Transverse colon (tissue), 4 donors: ENCODE results near the gene CMTM2. TPM values are rescaled to one million over a fixed set of nuclear protein-coding genes. Genes with fewer than 3 reads are reported as not detected.
A peak's percentile ranks its signal among the peaks of the same experiment; 100 is the strongest.

Experiments
- DNase-seq: peaks from one replicate; pipeline ENCODE4 v3.0.0-alpha.2; 2019
- H3K27ac ChIP-seq, 4 donors: fragments of 200-600 bp; sonication (generic); 2 replicates each; pipeline ENCODE4 v1.5.1; 2016 to 2018; ENCODE audit warnings: inconsistent platforms in 4 of 4
- H3K27me3 ChIP-seq: fragments of 200-600 bp; sonication (generic); 2 replicates; pipeline ENCODE4 v1.5.1; 2017; ENCODE audit warnings: inconsistent platforms
- H3K36me3 ChIP-seq, 4 donors: fragments of 200-600 bp; sonication (generic); 2 replicates each; pipeline ENCODE4 v1.5.1; 2017 to 2019; ENCODE audit warnings: inconsistent platforms in 4 of 4
- H3K4me1 ChIP-seq, 4 donors: fragments of 200-600 bp; sonication (generic); 2 replicates each; pipeline ENCODE4 v1.5.1; 2017 to 2020; ENCODE audit warnings: inconsistent platforms in 4 of 4
- H3K4me3 ChIP-seq, 4 donors: fragments of 200-600 bp; sonication (generic); 1 replicate in 1 of 4; 2 replicates in 3 of 4; pipeline versions ENCODE4 v1.5.1 to v1.6.1; 2017 to 2019; ENCODE audit warnings: inconsistent platforms in 4 of 4
- H3K9me3 ChIP-seq, 2 donors: fragments of 200-600 bp; sonication (generic); 2 replicates each; pipeline ENCODE4 v1.5.1; 2017 to 2019; ENCODE audit warnings: inconsistent platforms in 2 of 2
- EP300 ChIP-seq: sonication (generic); formaldehyde crosslinking; IDR thresholded peaks from one replicate; pipeline ENCODE4 v1.6.1; 2017; ENCODE audit warnings: antibody characterized with exemption, low read depth
- POLR2A ChIP-seq: fragments of 450-650 bp; IDR thresholded peaks from one replicate; pipeline ENCODE4 v1.6.1; 2016; ENCODE audit warnings: antibody characterized with exemption, mild to moderate bottlenecking, moderate library complexity
- POLR2AphosphoS5 ChIP-seq, 3 donors: sonication (generic); formaldehyde crosslinking; IDR thresholded peaks; one replicate each; pipeline ENCODE4 v1.6.1; 2016; ENCODE audit warnings: antibody characterized with exemption in 3 of 3
- WGBS, 2 donors: methylation state at CpG; one replicate each; pipeline ENCODE4 v1.1.5; 2018; ENCODE audit warnings: low coverage in 1 of 2; 5-methylcytosine and 5-hydroxymethylcytosine counted together
- in situ Hi-C, 4 donors: fragments of 200-750 bp; cut with MboI; loops; one replicate each; pipeline versions ENCODE4 v1.15.0 to v1.15.1; 2017; ENCODE audit warnings: low sequenced_read_pairs in 3 of 4, low pct_ligation_motif_present in 1 of 4, low pct_unique_long_range_greater_than_20kb in 1 of 4
- intact Hi-C: fragments of 100-400 bp; cut with DNase I; formaldehyde crosslinking; loops from one replicate; pipeline ENCODE4 v1.15.1; 2023; ENCODE audit warnings: low total_unique reads
- total RNA-seq, 4 donors: library from RNA; depleted of rRNA; stranded (reverse); fragments of >200 nt; gene quantifications; one replicate each; pipeline ENCODE4 v1.1.0, GENCODE V29; 2016
- TF ChIP-seq, protein P1 (sequence below), 5 experiments: fragments of 200-600 bp in 3 of 5; fragments of 450-650 bp in 2 of 5; sonication (generic) in 3 of 5; IDR thresholded peaks; 1 replicate in 2 of 5; 2 replicates in 3 of 5; pipeline ENCODE4 v1.5.1; 2016 to 2017; ENCODE audit warnings: antibody characterized with exemption in 5 of 5, inconsistent platforms in 3 of 5, mild to moderate bottlenecking in 2 of 5, moderate library complexity in 1 of 5

CMTM2 gene
- total RNA-seq, 4 donors from 2014 or later: 0.48 TPM; not detected in 3

DNA sequence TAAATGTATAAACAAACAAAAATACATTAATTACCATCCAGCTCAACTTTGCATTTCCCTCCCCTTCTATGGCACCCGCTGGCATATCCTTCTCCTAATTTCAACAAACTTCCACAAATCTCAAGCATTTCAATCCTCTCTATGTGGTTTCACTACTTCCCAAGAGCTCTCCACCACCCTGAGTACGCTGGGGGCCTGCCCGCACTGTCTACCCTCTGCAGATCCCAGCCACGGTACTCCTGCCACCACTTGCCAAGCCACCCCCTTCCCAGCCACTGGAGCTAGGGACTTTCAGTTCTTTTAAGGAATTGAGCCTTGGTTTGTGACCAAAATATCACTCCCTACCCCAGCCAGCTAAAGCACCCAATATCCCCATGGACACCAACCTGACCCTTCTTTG is 31.2 kb upstream of the CMTM2 start:
- Histone ChIP-seq H3K9me3 (no peaks in the 10 kb centered on the region), H3K4me3 (no peak overlapping the region), H3K27me3 (no peaks in the 10 kb centered on the region), H3K4me1 (peaks cover 5 to 36% (median 25%) of the 10 kb centered on the region in 4 donors), H3K27ac (peak overlapping the region; percentile 92 to 98 (median 94)), H3K36me3 (peaks cover 0 to 7% (median 0%) of the 10 kb centered on the region in 4 donors)
- in situ Hi-C loops (no loop called here), intact Hi-C loops (no loop called here)
- no peak for DNase-seq
- TF ChIP-seq EP300: no peak
- TF ChIP-seq, protein P1, sequence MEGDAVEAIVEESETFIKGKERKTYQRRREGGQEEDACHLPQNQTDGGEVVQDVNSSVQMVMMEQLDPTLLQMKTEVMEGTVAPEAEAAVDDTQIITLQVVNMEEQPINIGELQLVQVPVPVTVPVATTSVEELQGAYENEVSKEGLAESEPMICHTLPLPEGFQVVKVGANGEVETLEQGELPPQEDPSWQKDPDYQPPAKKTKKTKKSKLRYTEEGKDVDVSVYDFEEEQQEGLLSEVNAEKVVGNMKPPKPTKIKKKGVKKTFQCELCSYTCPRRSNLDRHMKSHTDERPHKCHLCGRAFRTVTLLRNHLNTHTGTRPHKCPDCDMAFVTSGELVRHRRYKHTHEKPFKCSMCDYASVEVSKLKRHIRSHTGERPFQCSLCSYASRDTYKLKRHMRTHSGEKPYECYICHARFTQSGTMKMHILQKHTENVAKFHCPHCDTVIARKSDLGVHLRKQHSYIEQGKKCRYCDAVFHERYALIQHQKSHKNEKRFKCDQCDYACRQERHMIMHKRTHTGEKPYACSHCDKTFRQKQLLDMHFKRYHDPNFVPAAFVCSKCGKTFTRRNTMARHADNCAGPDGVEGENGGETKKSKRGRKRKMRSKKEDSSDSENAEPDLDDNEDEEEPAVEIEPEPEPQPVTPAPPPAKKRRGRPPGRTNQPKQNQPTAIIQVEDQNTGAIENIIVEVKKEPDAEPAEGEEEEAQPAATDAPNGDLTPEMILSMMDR (IDR thresholded peaks at IDR 0.05): no peak
- TF ChIP-seq POLR2A: no peak
- no peak for TF ChIP-seq POLR2AphosphoS5 (IDR thresholded peaks at IDR 0.05)
- 89 to 94% methylated on average over 3 to 4 of the region's 4 CpGs for WGBS, 2 donors

DNA sequence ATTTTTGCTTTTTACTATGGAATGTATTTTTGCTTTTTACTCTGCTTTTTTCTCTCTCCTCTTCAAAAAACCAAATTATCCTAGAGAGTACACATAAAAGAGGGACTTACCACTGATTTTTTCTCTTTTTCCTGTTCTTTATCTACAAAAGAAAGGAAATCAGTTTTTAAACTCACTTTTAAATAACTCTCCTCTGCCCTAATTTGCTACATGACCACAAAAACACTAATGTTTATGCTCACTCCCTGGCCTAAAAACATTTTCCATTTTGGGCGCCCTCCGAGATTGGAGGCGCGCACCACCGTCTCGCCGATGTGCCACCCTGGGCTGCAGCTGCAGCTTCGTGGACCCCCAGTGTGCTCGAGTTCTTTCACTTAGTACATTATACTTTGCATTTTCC is 30.4 kb upstream of the CMTM2 start:
- TF ChIP-seq, protein P1 (IDR thresholded peaks at IDR 0.05): no peak
- no peak for TF ChIP-seq EP300
- no peak for TF ChIP-seq POLR2AphosphoS5 (IDR thresholded peaks at IDR 0.05)
- no peak for TF ChIP-seq POLR2A
- H3K4me3 ChIP-seq: peak overlapping the region; percentile 69 to 99 (median 78)
- H3K9me3 ChIP-seq: no peaks in the 10 kb centered on the region
- WGBS, 2 donors: 40 to 70% methylated on average over 9 of the region's 9 CpGs
- H3K4me1 ChIP-seq: peaks cover 5 to 44% (median 33%) of the 10 kb centered on the region in 4 donors
- in situ Hi-C loops: no loop called here
- H3K27me3 ChIP-seq: no peaks in the 10 kb centered on the region
- no peak for DNase-seq
- H3K36me3 ChIP-seq: no peaks in the 10 kb centered on the region
- intact Hi-C loops: no loop called here
- peak overlapping the region; percentile 92 to 98 (median 94) for H3K27ac ChIP-seq

DNA sequence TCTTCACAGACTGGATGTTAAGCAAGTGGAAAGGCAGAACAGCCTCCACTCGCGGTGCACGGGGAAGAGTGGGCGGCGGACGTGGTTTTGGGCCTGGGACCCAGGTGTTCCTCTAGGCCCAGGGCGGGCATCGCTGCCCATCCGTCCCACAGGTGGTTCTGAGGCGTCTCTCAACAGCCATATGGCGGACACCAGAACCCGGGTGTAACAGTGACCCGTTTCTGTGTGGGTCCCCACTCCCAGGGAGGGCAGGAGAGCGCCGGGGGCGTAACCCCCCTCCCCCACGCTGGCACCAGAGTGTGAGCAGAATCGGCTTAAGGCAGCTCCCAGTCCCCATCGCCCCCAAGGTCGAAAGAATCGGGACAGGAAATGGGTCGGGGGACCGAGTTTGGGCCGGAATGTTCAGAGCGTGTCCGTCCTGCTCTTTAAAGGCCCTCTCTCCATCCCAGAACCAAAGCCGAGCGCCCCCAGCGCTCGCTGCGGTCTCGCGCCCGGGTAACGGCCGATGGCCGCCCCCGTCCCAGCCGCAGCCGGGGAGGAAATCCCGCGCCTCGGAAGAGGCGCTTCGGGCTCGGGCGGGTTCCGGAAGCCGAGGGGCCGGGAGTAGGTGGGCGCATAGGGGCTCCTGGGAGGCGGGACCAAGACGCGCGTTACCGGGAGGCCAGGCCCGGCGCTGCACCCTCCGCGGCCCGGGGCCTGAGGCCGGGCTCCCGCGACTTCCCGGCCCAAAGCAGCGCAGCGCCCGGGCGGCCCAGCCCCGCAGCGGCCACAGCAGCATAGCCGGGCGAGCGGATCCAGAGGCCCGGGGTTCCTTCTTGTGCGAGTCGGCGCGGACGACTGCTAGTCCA is 29.8 kb upstream of the CMTM2 start, which contains the start of gene TK2:
Gene TK2, minus strand, starts transcription at position 839 of the 848 bp plus-strand sequence. Its CDS starts 61 bp downstream, at position 778.
- H3K4me3 ChIP-seq: peak within 1 kb of the TSS; percentile 69 to 99 (median 78)
- in situ Hi-C loops (no loop called here), intact Hi-C loops (no loop called here)
- TF ChIP-seq POLR2A: peak; percentile 75
- TF ChIP-seq EP300: no peak
- TF ChIP-seq POLR2AphosphoS5 (IDR thresholded peaks at IDR 0.05): peak in 2 of 3 donors; percentile 48 to 50
- TF ChIP-seq, protein P1 (IDR thresholded peaks at IDR 0.05): peak in 3 of 5 experiments; percentile 17 to 35 (median 25)
- no peaks in the 10 kb centered on the region for H3K36me3 ChIP-seq
- peak; percentile 71 for DNase-seq
- no peaks in the 10 kb centered on the region for H3K9me3 ChIP-seq
- H3K27me3 ChIP-seq: no peaks in the 10 kb centered on the region
- H3K27ac ChIP-seq: peak within 1 kb of the TSS; percentile 92 to 98 (median 94)
- H3K4me1 ChIP-seq: peaks cover 5 to 46% (median 37%) of the 10 kb centered on the region in 4 donors
- WGBS, 2 donors: 7% methylated on average over 43 of the region's 80 CpGs; no CpG with 5 or more reads in 1 of the 2 donors

DNA sequence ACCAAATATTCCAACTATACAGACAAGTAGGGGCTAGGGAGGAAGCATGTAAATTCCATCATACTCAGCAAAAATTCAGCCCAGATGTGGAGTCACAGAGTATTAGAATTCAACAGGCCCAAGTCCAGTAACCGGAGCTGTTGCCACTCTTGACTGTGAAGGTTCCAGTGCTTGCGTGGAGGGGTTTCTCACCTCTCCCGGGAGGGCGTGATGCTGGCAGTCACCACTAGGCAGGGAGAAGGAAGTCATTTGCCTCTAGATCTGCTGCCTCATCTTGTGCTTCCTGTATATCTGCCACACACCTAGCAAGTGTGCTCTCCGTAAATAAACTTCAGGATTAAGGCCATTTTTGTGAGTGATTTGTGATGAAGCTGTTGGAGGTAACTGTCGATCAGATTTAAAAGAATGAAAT is 27.9 kb upstream of the CMTM2 start:
- no peak overlapping the region for H3K4me3 ChIP-seq
- no peaks in the 10 kb centered on the region for H3K27me3 ChIP-seq
- TF ChIP-seq, protein P1 (IDR thresholded peaks at IDR 0.05): peak in 3 of 5 experiments; percentile 31 to 52 (median 49)
- TF ChIP-seq POLR2AphosphoS5 (IDR thresholded peaks at IDR 0.05): no peak
- no peak for TF ChIP-seq POLR2A
- TF ChIP-seq EP300: no peak
- peak; percentile 60 for DNase-seq
- no peaks in the 10 kb centered on the region for H3K9me3 ChIP-seq
- H3K36me3 ChIP-seq: no peaks in the 10 kb centered on the region
- intact Hi-C loops (no loop called here), in situ Hi-C loops (no loop called here)
- peak overlapping the region; percentile 92 to 98 (median 94) for H3K27ac ChIP-seq
- WGBS, 2 donors: 54% methylated on average over 6 of the region's 6 CpGs; no CpG with 5 or more reads in 1 of the 2 donors
- peaks cover 5 to 50% (median 38%) of the 10 kb centered on the region in 4 donors for H3K4me1 ChIP-seq
